ENCODE results near the gene GOSR1. TPM values are rescaled to one million over a fixed set of nuclear protein-coding genes. Genes with fewer than 3 reads are reported as not detected.
"Not testable (repeated sequence)": the region's sequence is repeated elsewhere in the genome, so short reads cannot be mapped to it uniquely, and the experiment has no call there.

Gene GOSR1
- total and polyA plus RNA-seq, 4 donors = 14.8 to 45.1 (median 32.1) TPM

DNA sequence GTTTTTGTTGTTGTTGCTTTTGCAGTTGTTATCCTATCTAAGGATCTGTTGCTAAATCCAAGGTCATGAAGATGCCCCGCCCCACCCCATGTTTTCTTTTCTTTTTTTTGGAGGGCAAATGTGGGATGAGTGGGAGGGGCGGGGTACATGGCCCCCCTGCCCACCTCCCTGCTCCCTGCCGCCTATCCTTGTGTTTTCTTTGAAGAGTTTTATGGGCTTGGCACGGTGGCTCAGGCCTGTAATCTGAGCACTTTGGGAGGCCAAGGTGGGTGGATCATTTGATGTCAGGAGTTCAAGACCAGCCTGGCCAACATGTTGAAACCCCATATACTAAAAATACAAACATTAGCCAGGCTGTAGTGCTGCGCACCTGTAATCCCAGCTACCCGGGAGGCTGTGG, 18.8 kb upstream of the GOSR1 start:
- TF ChIP-seq CTCF (IDR thresholded peaks at IDR 0.05; ENCODE audit: control extremely low read depth, extremely low read depth) = no peak
- WGBS, 2 donors = 95 to 100% methylated on average over 6 of the region's 6 CpGs
- Histone ChIP-seq H3K9me3 (ENCODE audit: control insufficient read depth in 4 of 4, insufficient read depth in 3 of 4, low read length in 3 of 4) (peaks cover 0 to 2% (median 0%) of the 10 kb centered on the region in 4 donors), H3K36me3 (ENCODE audit: control insufficient read depth in 4 of 4, insufficient read depth in 4 of 4, low read length in 4 of 4) (peaks cover 23 to 31% (median 26%) of the 10 kb centered on the region in 4 donors), H3K9ac (ENCODE audit: insufficient read depth in 1 of 2, low read length in 2 of 2) (no peak overlapping the region), H3K27ac (ENCODE audit: low read depth in 1 of 2, low read length in 1 of 2) (no peak overlapping the region), H3K4me1 (ENCODE audit: control insufficient read depth in 5 of 5, insufficient read depth in 5 of 5, low read length in 5 of 5) (no peaks in the 10 kb centered on the region), H3K27me3 (ENCODE audit: control insufficient read depth in 3 of 3, insufficient read depth in 3 of 3, low read length in 2 of 3) (no peaks in the 10 kb centered on the region), H3K4me3 (no peak overlapping the region)
- DNase-seq (no peak), ATAC-seq (ENCODE audit: insufficient read depth, low FRiP score) (no peak)

DNA sequence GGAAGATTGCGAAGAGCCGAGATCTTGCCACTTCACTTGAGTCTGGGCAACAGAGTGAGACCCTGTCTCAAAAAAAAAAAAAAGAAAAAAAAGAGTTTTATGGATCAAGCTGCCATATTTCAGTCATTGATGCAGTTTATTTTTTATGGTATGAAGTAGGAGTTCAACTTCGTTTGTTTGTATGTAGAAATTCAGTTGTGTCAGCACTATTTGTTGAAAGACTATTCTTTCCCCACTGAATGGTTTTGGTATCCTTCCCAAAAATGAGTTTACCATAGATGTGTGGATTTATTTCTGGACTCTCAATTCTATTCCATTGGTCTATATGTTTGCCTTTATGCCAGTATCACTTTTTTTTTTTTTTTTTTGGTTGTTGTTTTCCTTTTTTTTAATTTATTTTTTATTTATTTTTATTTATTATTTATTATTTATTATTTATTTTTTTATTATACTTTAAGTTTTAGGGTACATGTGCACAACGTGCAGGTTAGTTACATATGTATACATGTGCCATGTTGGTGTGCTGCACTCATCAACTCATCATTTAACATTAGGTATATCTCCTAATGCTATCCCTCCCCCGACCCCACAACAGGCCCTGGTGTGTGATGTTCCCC, 18.3 kb upstream of the GOSR1 start:
- 94% methylated on average over 5 of the region's 5 CpGs for WGBS, 2 donors
- ATAC-seq (ENCODE audit: insufficient read depth, low FRiP score); H3K27ac ChIP-seq (ENCODE audit: low read depth in 1 of 2, low read length in 1 of 2); H3K9ac ChIP-seq (ENCODE audit: insufficient read depth in 1 of 2, low read length in 2 of 2); DNase-seq; H3K4me3 ChIP-seq; H3K27me3 ChIP-seq (ENCODE audit: control insufficient read depth in 3 of 3, insufficient read depth in 3 of 3, low read length in 2 of 3); H3K4me1 ChIP-seq (ENCODE audit: control insufficient read depth in 5 of 5, insufficient read depth in 5 of 5, low read length in 5 of 5); H3K9me3 ChIP-seq (ENCODE audit: control insufficient read depth in 4 of 4, insufficient read depth in 3 of 4, low read length in 3 of 4): not testable (repeated sequence)
- peaks cover 21 to 31% (median 25%) of the 10 kb centered on the region in 4 donors for H3K36me3 ChIP-seq (ENCODE audit: control insufficient read depth in 4 of 4, insufficient read depth in 4 of 4, low read length in 4 of 4)

DNA sequence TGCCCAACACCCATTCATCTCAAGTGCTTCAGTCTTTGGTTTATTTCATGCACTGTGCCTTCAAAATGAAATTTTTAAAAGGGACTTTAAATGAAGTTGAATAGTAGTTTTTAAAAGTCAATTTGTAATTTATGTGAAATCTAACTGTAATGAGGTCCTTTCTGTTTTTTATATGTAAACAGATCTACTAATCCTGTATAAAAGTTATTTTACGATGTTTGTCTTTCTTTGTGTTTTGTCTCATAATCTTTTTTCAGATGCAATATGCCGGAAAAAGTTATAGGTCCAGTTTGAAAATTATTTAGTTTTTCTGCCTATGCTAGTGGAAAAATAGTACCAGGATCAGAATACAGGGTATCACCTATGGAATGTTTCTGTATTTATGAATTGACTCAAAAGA, 8.7 kb upstream of the GOSR1 start:
- WGBS, 2 donors = 97 to 98% methylated on average over 2 of the region's 2 CpGs
- DNase-seq (no peak), ATAC-seq (ENCODE audit: insufficient read depth, low FRiP score) (no peak)
- Histone ChIP-seq H3K9me3 (ENCODE audit: control insufficient read depth in 4 of 4, insufficient read depth in 3 of 4, low read length in 3 of 4) (no peaks in the 10 kb centered on the region), H3K4me1 (ENCODE audit: control insufficient read depth in 5 of 5, insufficient read depth in 5 of 5, low read length in 5 of 5) (no peaks in the 10 kb centered on the region), H3K9ac (ENCODE audit: insufficient read depth in 1 of 2, low read length in 2 of 2) (no peak overlapping the region), H3K27ac (ENCODE audit: low read depth in 1 of 2, low read length in 1 of 2) (no peak overlapping the region), H3K27me3 (ENCODE audit: control insufficient read depth in 3 of 3, insufficient read depth in 3 of 3, low read length in 2 of 3) (peaks cover 0 to 3% (median 0%) of the 10 kb centered on the region in 3 donors), H3K36me3 (ENCODE audit: control insufficient read depth in 4 of 4, insufficient read depth in 4 of 4, low read length in 4 of 4) (peaks cover 3 to 16% (median 7%) of the 10 kb centered on the region in 4 donors), H3K4me3 (no peak overlapping the region)
- TF ChIP-seq CTCF (IDR thresholded peaks at IDR 0.05; ENCODE audit: control extremely low read depth, extremely low read depth) = no peak

GRCh38 chr17:30472238-30472890, 4.8 kb upstream of the GOSR1 start:
- Histone ChIP-seq H3K9ac (ENCODE audit: insufficient read depth in 1 of 2, low read length in 2 of 2) (no peak overlapping the region), H3K4me1 (ENCODE audit: control insufficient read depth in 5 of 5, insufficient read depth in 5 of 5, low read length in 5 of 5) (peaks cover 0 to 5% (median 0%) of the 10 kb centered on the region in 5 donors), H3K4me3 (no peak overlapping the region), H3K9me3 (ENCODE audit: control insufficient read depth in 4 of 4, insufficient read depth in 3 of 4, low read length in 3 of 4) (no peaks in the 10 kb centered on the region), H3K36me3 (ENCODE audit: control insufficient read depth in 4 of 4, insufficient read depth in 4 of 4, low read length in 4 of 4) (peaks cover 0 to under 1% (median 0%) of the 10 kb centered on the region in 4 donors), H3K27me3 (ENCODE audit: control insufficient read depth in 3 of 3, insufficient read depth in 3 of 3, low read length in 2 of 3) (peaks cover 0 to 3% (median 0%) of the 10 kb centered on the region in 3 donors), H3K27ac (ENCODE audit: low read depth in 1 of 2, low read length in 1 of 2) (no peak overlapping the region)
- WGBS, 2 donors = 71 to 79% methylated on average over 10 of the region's 10 CpGs
- TF ChIP-seq CTCF (IDR thresholded peaks at IDR 0.05; ENCODE audit: control extremely low read depth, extremely low read depth) = no peak
- no peak for DNase-seq
- no peak for ATAC-seq (ENCODE audit: insufficient read depth, low FRiP score)
